CD14-positive monocyte (primary cell): ENCODE data around the gene GPANK1. TPM values are rescaled to one million over a fixed set of nuclear protein-coding genes. Genes with fewer than 3 reads are reported as not detected.

Experiments
- DNase-seq, 3 donors: peaks; one replicate each; pipeline ENCODE4 v3.0.0-alpha.2; 2011 to 2022
- H2AFZ ChIP-seq: 2 replicates; pipeline ENCODE4 v1.6.0; 2012; ENCODE audit warnings: mild to moderate bottlenecking, low read depth, low read length, inconsistent platforms; ENCODE audit not compliant: insufficient read depth, poor library complexity, severe bottlenecking
- H3K27ac ChIP-seq, 2 donors: 1 replicate in 1 of 2; 2 replicates in 1 of 2; pipeline ENCODE4 v1.5.1; 2012 to 2013; ENCODE audit warnings: low read length in 2 of 2, control low read depth in 1 of 2, inconsistent platforms in 1 of 2, low read depth in 1 of 2, mild to moderate bottlenecking in 1 of 2
- H3K27me3 ChIP-seq, 2 donors: one replicate each; pipeline versions ENCODE4 v1.6.0 to v1.6.1; 2011 to 2013; ENCODE audit warnings: low read length in 2 of 2; ENCODE audit not compliant: control insufficient read depth in 2 of 2, insufficient read depth in 2 of 2
- H3K36me3 ChIP-seq, 2 donors: replicated peaks in 1 of 2; 1 replicate in 1 of 2; 2 replicates in 1 of 2; pipeline versions ENCODE4 v1.5.1 to v1.6.1; 2012 to 2013; ENCODE audit warnings: low read length in 2 of 2, control low read depth in 1 of 2, inconsistent platforms in 1 of 2, mild to moderate bottlenecking in 1 of 2; ENCODE audit not compliant: insufficient read depth in 2 of 2, control insufficient read depth in 1 of 2
- H3K4me1 ChIP-seq, 2 donors: 1 replicate in 1 of 2; 2 replicates in 1 of 2; pipeline versions ENCODE4 v1.5.1 to v1.6.1; 2012 to 2013; ENCODE audit warnings: low read length in 2 of 2, control low read depth in 1 of 2, inconsistent platforms in 1 of 2, mild to moderate bottlenecking in 1 of 2, moderate library complexity in 1 of 2; ENCODE audit not compliant: insufficient read depth in 2 of 2, control insufficient read depth in 1 of 2
- H3K4me2 ChIP-seq: replicated peaks from 2 replicates; pipeline ENCODE3; 2012; ENCODE audit warnings: low read length, moderate library complexity, mild to moderate bottlenecking; ENCODE audit not compliant: poor library complexity, severe bottlenecking; ENCODE audit errors: extremely low read depth
- H3K4me3 ChIP-seq, 3 experiments: fragments of 200-600 bp in 1 of 3; sonication (generic) in 1 of 3; replicated peaks in 1 of 3; 1 replicate in 2 of 3; 2 replicates in 1 of 3; pipeline ENCODE4 v1.5.1; 2011 to 2013; ENCODE audit warnings: low read length in 3 of 3, mild to moderate bottlenecking in 3 of 3, control low read depth in 2 of 3, low read depth in 2 of 3, inconsistent platforms in 1 of 3, moderate library complexity in 1 of 3
- H3K79me2 ChIP-seq: 2 replicates; pipeline ENCODE4 v1.6.0; 2012; ENCODE audit warnings: mild to moderate bottlenecking, control low read depth, inconsistent platforms, low read length, moderate library complexity; ENCODE audit not compliant: insufficient read depth
- H3K9ac ChIP-seq: 2 replicates; pipeline ENCODE4 v1.6.0; 2017; ENCODE audit warnings: low read length, mild to moderate bottlenecking; ENCODE audit not compliant: insufficient read depth, poor library complexity, severe bottlenecking
- H3K9me3 ChIP-seq, 2 donors: replicated peaks in 1 of 2; 1 replicate in 1 of 2; 2 replicates in 1 of 2; pipeline versions ENCODE4 v1.5.1 to v1.6.1; 2012 to 2013; ENCODE audit warnings: low read length in 2 of 2, control low read depth in 1 of 2; ENCODE audit not compliant: control insufficient read depth in 1 of 2, insufficient read depth in 1 of 2
- H4K20me1 ChIP-seq: 2 replicates; pipeline ENCODE4 v1.6.0; 2012; ENCODE audit warnings: mild to moderate bottlenecking, low read length, control low read depth, moderate library complexity; ENCODE audit not compliant: insufficient read depth
- H3K27ac Mint-ChIP-seq, 7 donors: one replicate each; pipeline ENCODE4 v1.8.0; 2020; ENCODE audit warnings: mild to moderate bottlenecking in 7 of 7, mixed read lengths in 7 of 7, moderate library complexity in 6 of 7, inconsistent platforms in 2 of 7
- H3K27me3 Mint-ChIP-seq, 3 donors: one replicate each; pipeline ENCODE4 v1.8.0; 2021 to 2022; ENCODE audit warnings: low read depth in 3 of 3, mild to moderate bottlenecking in 3 of 3, mixed read lengths in 3 of 3, moderate library complexity in 3 of 3, inconsistent platforms in 1 of 3
- H3K36me3 Mint-ChIP-seq, 2 donors: one replicate each; pipeline ENCODE4 v1.8.0; 2020; ENCODE audit warnings: mixed read lengths in 2 of 2, inconsistent platforms in 1 of 2, mild to moderate bottlenecking in 1 of 2
- H3K4me1 Mint-ChIP-seq: one replicate; pipeline ENCODE4 v1.8.0; 2020; ENCODE audit warnings: mild to moderate bottlenecking, mixed read lengths
- H3K4me3 Mint-ChIP-seq, 2 donors: one replicate each; pipeline ENCODE4 v1.8.0; 2020; ENCODE audit warnings: mild to moderate bottlenecking in 2 of 2, mixed read lengths in 2 of 2, moderate library complexity in 1 of 2
- H3K9me3 Mint-ChIP-seq, 7 donors: one replicate each; pipeline ENCODE4 v1.8.0; 2020 to 2022; ENCODE audit warnings: mixed read lengths in 7 of 7, mild to moderate bottlenecking in 6 of 7, moderate library complexity in 6 of 7, inconsistent platforms in 2 of 7
- CTCF ChIP-seq: fragments of 200-600 bp; IDR thresholded peaks from one replicate; pipeline ENCODE4 v1.8.0; 2022; ENCODE audit warnings: antibody characterized with exemption, mild to moderate bottlenecking
- WGBS: methylation state at CpG from one replicate; pipeline ENCODE4 v1.1.5; 2013; ENCODE audit warnings: missing lambda C conversion rate; ENCODE audit not compliant: insufficient coverage; 5-methylcytosine and 5-hydroxymethylcytosine counted together
- intact Hi-C, 2 donors: fragments of 100-400 bp; cut with micrococcal nuclease; formaldehyde crosslinking; loops; one replicate each; pipeline versions ENCODE4 v1.15.0 to v1.15.1; 2023
- polyA plus RNA-seq, 3 donors: library from polyadenylated mRNA; depleted of rRNA in 1 of 3; unstranded in 2 of 3; stranded (reverse) in 1 of 3; fragments of 300-500 nt in 2 of 3; fragments of >200 nt in 1 of 3; fragmentation: Illumina TruSeq in 2 of 3; gene quantifications; 1 replicate in 2 of 3; 2 replicates in 1 of 3; pipeline ENCODE4 v1.2.3, GENCODE V29; 2012 to 2021

Gene GPANK1
- polyA plus RNA-seq, 3 donors = 10.8 to 13.9 (median 12.0) TPM

GRCh38 chr6:31631209-31631608, 33.6 kb downstream of the GPANK1 start:
- no peaks in the 10 kb centered on the region for H3K9me3 ChIP-seq
- Mint-ChIP-seq H3K27ac (peak overlapping the region in 1 of 7 donors; percentile 11), H3K4me1 (no peaks in the 10 kb centered on the region)

GRCh38 chr6:31630177-31630934, 34.4 kb downstream of the GPANK1 start:
- Mint-ChIP-seq H3K4me3 (peak overlapping the region in 1 of 2 donors; percentile 31), H3K27ac (peak overlapping the region in 3 of 7 donors; percentile 43 to 70 (median 48)), H3K27me3 (peaks cover 0 to 3% (median 0%) of the 10 kb centered on the region in 3 donors), H3K4me1 (no peaks in the 10 kb centered on the region), H3K9me3 (no peaks in the 10 kb centered on the region), H3K36me3 (peaks cover 94 to 99% of the 10 kb centered on the region in 2 donors)
- H3K9me3 ChIP-seq = no peaks in the 10 kb centered on the region
- H2AFZ ChIP-seq = no peak overlapping the region
- peaks cover 51% of the 10 kb centered on the region for H3K79me2 ChIP-seq
- no peak overlapping the region for H3K4me3 ChIP-seq
- no peak overlapping the region for H3K4me2 ChIP-seq
- intact Hi-C loops = no loop called here
- no peak for TF ChIP-seq CTCF
- H3K36me3 ChIP-seq = peaks cover 97 to 100% of the 10 kb centered on the region in 2 donors
- DNase-seq = no peak
- no peaks in the 10 kb centered on the region for H3K4me1 ChIP-seq
- H3K27me3 ChIP-seq = no peaks in the 10 kb centered on the region
- H3K9ac ChIP-seq = no peak overlapping the region
- H3K27ac ChIP-seq = no peak overlapping the region
- peaks cover 83% of the 10 kb centered on the region for H4K20me1 ChIP-seq
- 92% methylated on average over 9 of the region's 25 CpGs for WGBS

More at GRCh38 chr6:31631209-31631608, 33.6 kb downstream of the GPANK1 start:
- WGBS = 85% methylated on average over 4 of the region's 16 CpGs
- Histone ChIP-seq H2AFZ (no peak overlapping the region), H3K27me3 (no peaks in the 10 kb centered on the region), H3K4me3 (no peak overlapping the region), H3K36me3 (peaks cover 97 to 100% of the 10 kb centered on the region in 2 donors), H3K4me1 (no peaks in the 10 kb centered on the region), H3K4me2 (no peak overlapping the region), H3K27ac (no peak overlapping the region), H3K79me2 (peaks cover 47% of the 10 kb centered on the region), H3K9ac (no peak overlapping the region), H4K20me1 (peaks cover 86% of the 10 kb centered on the region)
- no peak overlapping the region for H3K4me3 Mint-ChIP-seq
- peaks cover 0 to 3% (median 0%) of the 10 kb centered on the region in 3 donors for H3K27me3 Mint-ChIP-seq
- H3K36me3 Mint-ChIP-seq = peaks cover 94 to 99% of the 10 kb centered on the region in 2 donors
- intact Hi-C loops = no loop called here
- no peak for TF ChIP-seq CTCF
- H3K9me3 Mint-ChIP-seq = no peaks in the 10 kb centered on the region
- no peak for DNase-seq
